GM18861 (cell line): ENCODE measurements around the gene TNFRSF13B.
A peak's percentile ranks its signal among the peaks of the same experiment; 100 is the strongest.
"Not testable (repeated sequence)": the region's sequence is repeated elsewhere in the genome, so short reads cannot be mapped to it uniquely, and the experiment has no call there.

Source experiments
- ATAC-seq: cut with Tn5 transposase; IDR thresholded peaks from one replicate; pipeline ENCODE4 v1.9.1; 2021; ENCODE audit not compliant: unreplicated experiment

Gene TNFRSF13B

GRCh38 chr17:16971458-16972338 lies at the start of gene TNFRSF13B:
Gene TNFRSF13B, minus strand, starts transcription at chr17:16972118. Its CDS starts 43 bp downstream, at chr17:16972075.
- peak; percentile 25 for ATAC-seq

- no peak for ATAC-seq
Observed at GRCh38 chr17:17021194-17021863, 49.4 kb upstream of the TNFRSF13B start.

- no peak for ATAC-seq
Observed at GRCh38 chr17:17020821-17021193, 48.9 kb upstream of the TNFRSF13B start.

- ATAC-seq = no peak
Observed at GRCh38 chr17:17019891-17020456, 48.1 kb upstream of the TNFRSF13B start.

GRCh38 chr17:17019430-17019762 lies 47.5 kb upstream of the TNFRSF13B start:
- no peak for ATAC-seq

- ATAC-seq = no peak
Observed at GRCh38 chr17:17018612-17019429, 46.9 kb upstream of the TNFRSF13B start.

- ATAC-seq = no peak
Observed at GRCh38 chr17:17018021-17018441, 46.1 kb upstream of the TNFRSF13B start.

- no peak for ATAC-seq
Observed at GRCh38 chr17:17017343-17018014, 45.6 kb upstream of the TNFRSF13B start.

- not testable (repeated sequence) for ATAC-seq
Observed at GRCh38 chr17:17016199-17017197, 44.6 kb upstream of the TNFRSF13B start.

- no peak for ATAC-seq
Observed at GRCh38 chr17:17015230-17015629, 43.3 kb upstream of the TNFRSF13B start.

GRCh38 chr17:17014748-17015124 lies 42.8 kb upstream of the TNFRSF13B start:
- not testable (repeated sequence) for ATAC-seq

GRCh38 chr17:17013828-17014747 lies 42.2 kb upstream of the TNFRSF13B start:
- ATAC-seq = not testable (repeated sequence)

GRCh38 chr17:17011043-17011907 lies 39.4 kb upstream of the TNFRSF13B start:
- not testable (repeated sequence) for ATAC-seq

GRCh38 chr17:17010545-17011034 lies 38.7 kb upstream of the TNFRSF13B start:
- not testable (repeated sequence) for ATAC-seq

GRCh38 chr17:17009972-17010371 lies 38.1 kb upstream of the TNFRSF13B start:
- ATAC-seq = not testable (repeated sequence)

- ATAC-seq = not testable (repeated sequence)
Observed at GRCh38 chr17:17008621-17009397, 36.9 kb upstream of the TNFRSF13B start.
